ENCODE data around the gene KRT3. TPM values are rescaled to one million over a fixed set of nuclear protein-coding genes. Genes with fewer than 3 reads are reported as not detected.

KRT3 gene
- total RNA-seq, 1 donor from 2014 or later: under 0.01 TPM

DNA sequence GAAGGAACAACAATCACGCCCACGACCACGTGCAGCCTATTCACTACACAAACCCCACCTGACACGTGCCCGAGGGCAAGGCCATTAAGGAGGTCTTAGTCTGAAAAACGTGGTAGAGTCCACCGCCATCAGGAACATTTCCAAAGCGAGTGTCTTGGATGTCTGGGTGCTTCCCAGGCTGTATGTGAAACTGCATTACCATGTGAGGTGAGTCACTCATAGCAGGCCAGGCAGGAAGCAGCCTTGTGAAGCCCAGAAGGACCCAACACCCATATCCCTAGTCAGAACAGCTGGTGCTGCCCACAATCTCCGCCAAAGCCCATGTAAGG, 41.5 kb upstream of the KRT3 start:
- Histone ChIP-seq H3K27me3 (ENCODE audit: control insufficient read depth, insufficient read depth, low read length) (no peaks in the 10 kb centered on the region), H3K4me3 (ENCODE audit: low read depth, low read length) (no peak overlapping the region), H3K36me3 (ENCODE audit: control insufficient read depth, insufficient read depth, low read length) (no peaks in the 10 kb centered on the region)
- DNase-seq (ENCODE audit: low read depth) (peak; percentile 84), FAIRE-seq (peak; percentile 88)
- TF ChIP-seq, protein P1, sequence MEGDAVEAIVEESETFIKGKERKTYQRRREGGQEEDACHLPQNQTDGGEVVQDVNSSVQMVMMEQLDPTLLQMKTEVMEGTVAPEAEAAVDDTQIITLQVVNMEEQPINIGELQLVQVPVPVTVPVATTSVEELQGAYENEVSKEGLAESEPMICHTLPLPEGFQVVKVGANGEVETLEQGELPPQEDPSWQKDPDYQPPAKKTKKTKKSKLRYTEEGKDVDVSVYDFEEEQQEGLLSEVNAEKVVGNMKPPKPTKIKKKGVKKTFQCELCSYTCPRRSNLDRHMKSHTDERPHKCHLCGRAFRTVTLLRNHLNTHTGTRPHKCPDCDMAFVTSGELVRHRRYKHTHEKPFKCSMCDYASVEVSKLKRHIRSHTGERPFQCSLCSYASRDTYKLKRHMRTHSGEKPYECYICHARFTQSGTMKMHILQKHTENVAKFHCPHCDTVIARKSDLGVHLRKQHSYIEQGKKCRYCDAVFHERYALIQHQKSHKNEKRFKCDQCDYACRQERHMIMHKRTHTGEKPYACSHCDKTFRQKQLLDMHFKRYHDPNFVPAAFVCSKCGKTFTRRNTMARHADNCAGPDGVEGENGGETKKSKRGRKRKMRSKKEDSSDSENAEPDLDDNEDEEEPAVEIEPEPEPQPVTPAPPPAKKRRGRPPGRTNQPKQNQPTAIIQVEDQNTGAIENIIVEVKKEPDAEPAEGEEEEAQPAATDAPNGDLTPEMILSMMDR (IDR thresholded peaks at IDR 0.05; ENCODE audit: insufficient read depth, low read length, severe bottlenecking): no peak

DNA sequence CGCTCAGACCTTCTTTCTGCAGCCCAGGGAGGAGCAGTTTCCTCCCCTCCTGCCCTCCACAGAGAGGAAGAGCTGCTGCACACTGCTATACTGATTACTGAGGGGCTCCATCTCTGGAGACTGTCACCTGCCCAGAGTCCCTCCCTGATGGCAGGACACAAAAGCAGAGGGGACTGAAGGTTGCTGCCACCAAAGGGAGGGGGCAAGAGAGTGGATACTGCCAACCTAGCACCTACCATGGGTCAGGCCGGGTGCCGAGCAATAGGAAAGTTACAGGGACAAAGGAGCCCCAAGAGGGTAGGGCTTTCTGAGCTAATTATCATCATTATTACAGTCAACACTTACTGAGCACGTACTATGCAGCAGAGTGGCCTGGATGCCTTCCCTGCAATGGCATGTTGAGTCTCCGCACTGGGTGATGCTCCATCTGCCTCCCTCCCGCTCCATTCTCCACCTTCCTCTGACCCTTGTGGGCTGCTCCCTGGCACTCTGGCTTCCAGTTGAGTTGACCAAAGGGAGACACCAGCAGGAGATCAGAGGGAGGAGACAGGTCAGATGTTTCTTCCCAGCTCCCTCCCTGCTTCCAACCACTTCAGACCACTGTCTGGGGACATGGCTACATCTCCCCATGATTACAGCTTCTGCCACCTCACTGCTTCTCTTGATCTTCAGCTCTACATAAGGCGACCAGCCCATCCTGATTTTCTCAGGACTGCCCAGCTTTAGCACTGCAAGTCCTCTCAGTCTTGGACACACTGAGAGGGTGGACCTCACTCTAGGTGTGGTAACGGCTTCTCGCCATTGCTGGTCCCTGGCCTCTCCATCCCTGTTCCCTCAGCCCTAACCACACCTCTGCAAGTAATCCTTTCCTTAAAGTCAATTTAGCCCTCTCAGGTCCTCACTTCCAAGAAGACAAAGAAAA, 40.8 kb upstream of the KRT3 start:
- H3K4me3 ChIP-seq (ENCODE audit: low read depth, low read length): no peak overlapping the region
- FAIRE-seq (no peak), DNase-seq (ENCODE audit: low read depth) (no peak)
- H3K27me3 ChIP-seq (ENCODE audit: control insufficient read depth, insufficient read depth, low read length): no peaks in the 10 kb centered on the region
- TF ChIP-seq, protein P1 (IDR thresholded peaks at IDR 0.05; ENCODE audit: insufficient read depth, low read length, severe bottlenecking): no peak
- H3K36me3 ChIP-seq (ENCODE audit: control insufficient read depth, insufficient read depth, low read length): no peaks in the 10 kb centered on the region

DNA sequence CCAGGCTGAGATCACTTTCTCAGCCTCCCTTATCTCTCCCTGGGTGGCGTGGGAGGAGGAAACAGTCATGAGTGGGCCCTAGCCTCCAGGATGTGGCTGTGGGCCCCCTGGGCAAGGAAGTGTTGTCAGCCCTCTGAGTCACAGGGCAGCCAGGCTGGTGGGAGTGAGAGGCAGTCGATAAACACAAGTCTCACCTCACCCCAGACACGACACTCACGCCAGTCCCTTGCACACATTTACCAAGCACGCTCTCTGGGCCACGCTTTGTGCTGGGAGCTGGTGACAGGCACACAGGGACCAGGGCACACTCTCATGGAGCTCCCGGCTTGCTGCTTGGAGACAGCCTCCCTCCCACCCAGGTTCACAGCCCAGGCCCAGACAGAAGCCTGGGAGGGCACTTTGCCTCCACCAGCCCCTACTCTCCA, 40.1 kb upstream of the KRT3 start:
- TF ChIP-seq, protein P1 (IDR thresholded peaks at IDR 0.05; ENCODE audit: insufficient read depth, low read length, severe bottlenecking): no peak
- Histone ChIP-seq H3K36me3 (ENCODE audit: control insufficient read depth, insufficient read depth, low read length) (no peaks in the 10 kb centered on the region), H3K4me3 (ENCODE audit: low read depth, low read length) (no peak overlapping the region), H3K27me3 (ENCODE audit: control insufficient read depth, insufficient read depth, low read length) (no peaks in the 10 kb centered on the region)
- peak; percentile 78 for DNase-seq (ENCODE audit: low read depth)
- no peak for FAIRE-seq

DNA sequence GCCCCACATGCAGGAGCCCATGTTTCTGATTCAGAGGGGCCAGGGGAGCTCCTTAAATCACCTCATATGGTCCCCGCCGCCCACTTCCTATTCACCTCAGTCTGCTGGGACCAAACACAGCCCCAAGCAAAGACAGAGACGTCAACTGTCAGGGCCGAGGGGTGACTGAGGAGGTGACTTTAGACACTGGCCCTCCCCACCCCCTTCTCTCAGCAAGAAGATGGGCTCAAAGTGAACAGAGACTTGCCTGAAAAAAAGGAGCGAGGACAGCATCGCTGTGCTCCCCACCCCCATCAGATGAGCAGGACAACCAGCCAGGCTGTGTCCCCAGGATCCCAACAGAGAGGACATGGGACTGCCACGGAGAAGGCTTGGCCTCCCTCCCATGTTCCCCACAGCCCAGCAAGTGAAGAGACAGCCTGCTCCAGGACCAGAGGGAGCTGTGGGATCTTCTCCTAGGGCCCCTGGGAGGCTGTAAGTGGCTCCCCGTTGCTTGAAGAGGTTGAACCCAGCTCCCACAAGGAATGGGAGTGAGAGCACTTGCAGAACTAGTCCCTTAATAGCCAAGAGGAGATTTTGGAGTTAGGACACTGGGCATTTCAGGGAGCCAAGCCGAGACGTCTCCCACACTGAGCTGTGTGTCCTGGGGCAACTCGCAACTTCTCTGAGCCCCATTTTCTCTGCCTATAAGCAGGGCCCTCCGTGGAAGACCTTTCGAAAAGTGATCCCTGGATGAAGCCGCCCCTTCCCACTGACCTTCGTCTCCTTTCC, 39.5 kb upstream of the KRT3 start:
- no peaks in the 10 kb centered on the region for H3K27me3 ChIP-seq (ENCODE audit: control insufficient read depth, insufficient read depth, low read length)
- DNase-seq (ENCODE audit: low read depth): no peak
- TF ChIP-seq, protein P1 (IDR thresholded peaks at IDR 0.05; ENCODE audit: insufficient read depth, low read length, severe bottlenecking): no peak
- H3K36me3 ChIP-seq (ENCODE audit: control insufficient read depth, insufficient read depth, low read length): no peaks in the 10 kb centered on the region
- FAIRE-seq: no peak
- H3K4me3 ChIP-seq (ENCODE audit: low read depth, low read length): no peak overlapping the region

DNA sequence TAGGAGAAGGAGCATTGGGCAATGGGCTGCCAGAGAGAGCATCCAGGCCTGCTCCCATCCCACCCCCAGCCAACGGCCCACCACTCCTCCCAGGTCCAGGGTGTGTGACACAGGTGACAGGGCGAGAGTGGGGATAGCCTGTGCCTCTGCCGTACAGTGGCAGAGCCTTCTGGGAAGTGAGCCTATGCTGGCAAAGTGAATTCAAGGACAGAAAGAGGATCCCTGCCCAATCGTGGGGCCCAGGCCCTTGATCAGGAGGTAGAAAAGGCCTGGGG, 38.7 kb upstream of the KRT3 start:
- DNase-seq (ENCODE audit: low read depth) (no peak), FAIRE-seq (no peak)
- H3K27me3 ChIP-seq (ENCODE audit: control insufficient read depth, insufficient read depth, low read length): no peaks in the 10 kb centered on the region
- H3K36me3 ChIP-seq (ENCODE audit: control insufficient read depth, insufficient read depth, low read length): no peaks in the 10 kb centered on the region
- no peak overlapping the region for H3K4me3 ChIP-seq (ENCODE audit: low read depth, low read length)
- TF ChIP-seq, protein P1 (IDR thresholded peaks at IDR 0.05; ENCODE audit: insufficient read depth, low read length, severe bottlenecking): no peak

Data from bronchial epithelial cell (primary cell).